Keratinocyte (primary cell): ENCODE results near the gene ARHGAP24. TPM values are rescaled to one million over a fixed set of nuclear protein-coding genes. Genes with fewer than 3 reads are reported as not detected.

Experiments
- DNase-seq: peaks from one replicate; pipeline ENCODE4 v3.0.0-alpha.2; 2011; ENCODE audit warnings: low read depth, missing footprints, low spot score
- FAIRE-seq: peaks from 2 replicates; lab custom pipeline; 2011; peaks lifted over from hg19 to GRCh38; lab: Jason Lieb, UNC
- H2AFZ ChIP-seq: 2 replicates; pipeline ENCODE4 v1.6.0; 2012; ENCODE audit warnings: low read length, control low read depth, inconsistent platforms; ENCODE audit not compliant: control insufficient read depth
- H3K27ac ChIP-seq: 2 replicates; pipeline ENCODE4 v1.5.1; 2011; ENCODE audit warnings: low read length; ENCODE audit not compliant: control insufficient read depth, insufficient read depth
- H3K27me3 ChIP-seq: 3 replicates; pipeline ENCODE4 v1.6.0; 2011; ENCODE audit warnings: low read length; ENCODE audit not compliant: control insufficient read depth, insufficient read depth; ENCODE audit errors: extremely low read depth
- H3K36me3 ChIP-seq, 2 experiments: 2 replicates in 1 of 2; 3 replicates in 1 of 2; pipeline ENCODE4 v1.5.1; 2011; ENCODE audit warnings: low read length in 2 of 2, mild to moderate bottlenecking in 1 of 2; ENCODE audit not compliant: control insufficient read depth in 2 of 2, insufficient read depth in 2 of 2; ENCODE audit errors: extremely low read depth in 1 of 2
- H3K4me1 ChIP-seq: 3 replicates; pipeline ENCODE4 v1.5.1; 2011; ENCODE audit warnings: low read length; ENCODE audit not compliant: control insufficient read depth, insufficient read depth; ENCODE audit errors: extremely low read depth
- H3K4me2 ChIP-seq: 3 replicates; pipeline ENCODE4 v1.6.0; 2011; ENCODE audit warnings: low read depth, low read length; ENCODE audit not compliant: control insufficient read depth, insufficient read depth; ENCODE audit errors: extremely low read depth
- H3K4me3 ChIP-seq, 3 experiments: fragments of 200-600 bp in 1 of 3; sonication (generic) in 1 of 3; 2 replicates in 2 of 3; 3 replicates in 1 of 3; pipeline ENCODE4 v1.5.1; 2011 to 2016; ENCODE audit warnings: low read length in 3 of 3, mild to moderate bottlenecking in 3 of 3, control low read depth in 2 of 3, inconsistent platforms in 1 of 3, low read depth in 1 of 3, mixed read lengths in 1 of 3, mixed run types in 1 of 3, moderate library complexity in 1 of 3; ENCODE audit not compliant: control insufficient read depth in 2 of 3, insufficient read depth in 2 of 3; ENCODE audit errors: extremely low read depth in 1 of 3
- H3K79me2 ChIP-seq: 2 replicates; pipeline ENCODE4 v1.6.0; 2012; ENCODE audit warnings: low read length; ENCODE audit not compliant: control insufficient read depth, insufficient read depth
- H3K9ac ChIP-seq: 3 replicates; pipeline ENCODE4 v1.6.0; 2011; ENCODE audit warnings: low read length; ENCODE audit not compliant: control insufficient read depth, insufficient read depth; ENCODE audit errors: extremely low read depth
- H3K9me1 ChIP-seq: 3 replicates; pipeline ENCODE4 v1.6.0; 2011; ENCODE audit warnings: low read length; ENCODE audit not compliant: control insufficient read depth, insufficient read depth; ENCODE audit errors: extremely low read depth
- H3K9me3 ChIP-seq: 2 replicates; pipeline ENCODE4 v1.5.1; 2012; ENCODE audit warnings: low read depth, low read length; ENCODE audit not compliant: control insufficient read depth
- H4K20me1 ChIP-seq: 3 replicates; pipeline ENCODE4 v1.6.0; 2011; ENCODE audit warnings: low read length; ENCODE audit not compliant: control insufficient read depth, insufficient read depth; ENCODE audit errors: extremely low read depth
- EZH2 ChIP-seq: IDR thresholded peaks from one replicate; pipeline ENCODE4 v1.6.1; 2012; ENCODE audit warnings: inconsistent platforms, mild to moderate bottlenecking, low read length, moderate library complexity
- dilution Hi-C: fragments of 300-500 bp; cut with MboI; formaldehyde crosslinking; loops from one replicate; pipeline ENCODE4 v1.7.0; 2020; ENCODE audit warnings: low sequenced_read_pairs; ENCODE audit not compliant: extremely low pct_ligation_motif_present
- polyA plus RNA-seq, 5 experiments: library from polyadenylated mRNA; depleted of rRNA in 3 of 5; stranded (reverse) in 3 of 5; stranded (forward) in 1 of 5; unstranded in 1 of 5; fragments of >200 nt; gene quantifications; 1 replicate in 1 of 5; 2 replicates in 3 of 5; 3 replicates in 1 of 5; pipeline versions ENCODE4 v1.2.1 to v1.2.3, GENCODE V29; 2011 to 2012; ENCODE audit warnings: missing spikeins in 2 of 5, low read depth in 1 of 5, low replicate concordance in 1 of 5
- TF ChIP-seq, protein P1 (sequence below), 3 experiments: IDR thresholded peaks in 1 of 3; conservative IDR thresholded peaks in 1 of 3; optimal IDR thresholded peaks in 1 of 3; 2 replicates in 2 of 3; 3 replicates in 1 of 3; pipeline versions ENCODE3 to v1.5.1; 2011; ENCODE audit warnings: low read length in 3 of 3, mild to moderate bottlenecking in 3 of 3, moderate library complexity in 2 of 3, control low read depth in 1 of 3, inconsistent platforms in 1 of 3; ENCODE audit not compliant: insufficient read depth in 2 of 3; ENCODE audit errors: extremely low read depth in 1 of 3

The ARHGAP24 gene
- polyA plus RNA-seq, 1 donor (not counting 4 experiments of a cell fraction or from before 2014, with no cell fraction given) = 0.87 TPM

- TF ChIP-seq, protein P1, sequence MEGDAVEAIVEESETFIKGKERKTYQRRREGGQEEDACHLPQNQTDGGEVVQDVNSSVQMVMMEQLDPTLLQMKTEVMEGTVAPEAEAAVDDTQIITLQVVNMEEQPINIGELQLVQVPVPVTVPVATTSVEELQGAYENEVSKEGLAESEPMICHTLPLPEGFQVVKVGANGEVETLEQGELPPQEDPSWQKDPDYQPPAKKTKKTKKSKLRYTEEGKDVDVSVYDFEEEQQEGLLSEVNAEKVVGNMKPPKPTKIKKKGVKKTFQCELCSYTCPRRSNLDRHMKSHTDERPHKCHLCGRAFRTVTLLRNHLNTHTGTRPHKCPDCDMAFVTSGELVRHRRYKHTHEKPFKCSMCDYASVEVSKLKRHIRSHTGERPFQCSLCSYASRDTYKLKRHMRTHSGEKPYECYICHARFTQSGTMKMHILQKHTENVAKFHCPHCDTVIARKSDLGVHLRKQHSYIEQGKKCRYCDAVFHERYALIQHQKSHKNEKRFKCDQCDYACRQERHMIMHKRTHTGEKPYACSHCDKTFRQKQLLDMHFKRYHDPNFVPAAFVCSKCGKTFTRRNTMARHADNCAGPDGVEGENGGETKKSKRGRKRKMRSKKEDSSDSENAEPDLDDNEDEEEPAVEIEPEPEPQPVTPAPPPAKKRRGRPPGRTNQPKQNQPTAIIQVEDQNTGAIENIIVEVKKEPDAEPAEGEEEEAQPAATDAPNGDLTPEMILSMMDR (optimal IDR thresholded peaks at IDR 0.05 in 1 of 3, IDR thresholded peaks at IDR 0.05 in 1 of 3, conservative IDR thresholded peaks at IDR 0.05 in 1 of 3; ENCODE audit: extremely low read depth in 1 of 3, insufficient read depth in 2 of 3, low read length in 3 of 3) = no peak
- no peak for TF ChIP-seq EZH2
- no peak overlapping the region for H3K4me2 ChIP-seq
- no peak for DNase-seq
- no peaks in the 10 kb centered on the region for H3K79me2 ChIP-seq
- dilution Hi-C loops = no loop called here
- H3K27me3 ChIP-seq = no peaks in the 10 kb centered on the region
- no peak overlapping the region for H2AFZ ChIP-seq
- H3K9me3 ChIP-seq = no peaks in the 10 kb centered on the region
- no peak overlapping the region for H3K9ac ChIP-seq
- no peak overlapping the region for H3K4me3 ChIP-seq
- H3K9me1 ChIP-seq = no peaks in the 10 kb centered on the region
- no peaks in the 10 kb centered on the region for H4K20me1 ChIP-seq
- no peaks in the 10 kb centered on the region for H3K4me1 ChIP-seq
- FAIRE-seq = no peak
- no peak overlapping the region for H3K27ac ChIP-seq
- no peaks in the 10 kb centered on the region for H3K36me3 ChIP-seq
Observed at GRCh38 chr4:85615952-85616351, 141.0 kb downstream of the ARHGAP24 start.

- TF ChIP-seq, protein P1 (optimal IDR thresholded peaks at IDR 0.05 in 1 of 3, IDR thresholded peaks at IDR 0.05 in 1 of 3, conservative IDR thresholded peaks at IDR 0.05 in 1 of 3; ENCODE audit: extremely low read depth in 1 of 3, insufficient read depth in 2 of 3, low read length in 3 of 3) = no peak
- no peak for TF ChIP-seq EZH2
- H3K9me3 ChIP-seq = no peaks in the 10 kb centered on the region
- no peak overlapping the region for H3K27ac ChIP-seq
- H3K79me2 ChIP-seq = no peaks in the 10 kb centered on the region
- no peak overlapping the region for H3K4me3 ChIP-seq
- no peak overlapping the region for H3K9ac ChIP-seq
- H3K4me2 ChIP-seq = no peak overlapping the region
- dilution Hi-C loops = no loop called here
- no peak overlapping the region for H2AFZ ChIP-seq
- no peaks in the 10 kb centered on the region for H4K20me1 ChIP-seq
- H3K4me1 ChIP-seq = no peaks in the 10 kb centered on the region
- FAIRE-seq = no peak
- DNase-seq = no peak
- no peaks in the 10 kb centered on the region for H3K27me3 ChIP-seq
- H3K9me1 ChIP-seq = no peaks in the 10 kb centered on the region
- no peaks in the 10 kb centered on the region for H3K36me3 ChIP-seq
Observed at GRCh38 chr4:85617202-85617601, 142.3 kb downstream of the ARHGAP24 start.
